Endothelial cell of umbilical vein (primary cell): Measurements from ENCODE around the gene UBE2Q1. TPM values are rescaled to one million over a fixed set of nuclear protein-coding genes. Genes with fewer than 3 reads are reported as not detected.

Source experiments
- BruUV-seq: library from RNA; stranded (reverse); fragments of 400-500 nt; replicated peaks from 2 replicates; lab custom pipeline; 2021; lab: Mats Ljungman, UMichigan
- CTCF ChIA-PET: fragments of 300-600, 350-600 bp; sonication (Branson Sonifier 250); formaldehyde crosslinking; loops from one replicate; lab custom pipeline; 2021; ENCODE audit warnings: antibody characterized with exemption, inconsistent platforms; lab: Charles Lee
- POLR2A ChIA-PET: fragments of 300-600, 350-600 bp; sonication (Branson Sonifier 250); formaldehyde crosslinking; loops from one replicate; lab custom pipeline; 2021; ENCODE audit warnings: antibody characterized with exemption, inconsistent platforms; lab: Charles Lee
- DNase-seq: peaks from one replicate; pipeline ENCODE4 v3.0.0-alpha.2; 2011; ENCODE audit warnings: low read depth, low spot score
- FAIRE-seq: peaks from 2 replicates; lab custom pipeline; 2011; peaks lifted over from hg19 to GRCh38; lab: Jason Lieb, UNC
- H2AFZ ChIP-seq: 2 replicates; pipeline ENCODE4 v1.6.0; 2012; ENCODE audit warnings: low read depth, low read length, control low read depth, inconsistent platforms
- H3K27ac ChIP-seq: 2 replicates; pipeline ENCODE4 v1.5.1; 2011; ENCODE audit warnings: low read depth, mild to moderate bottlenecking, control low read depth, low read length, moderate library complexity; ENCODE audit not compliant: insufficient read depth
- H3K27me3 ChIP-seq, 2 experiments: 2 replicates each; pipeline versions ENCODE4 v1.6.0 to v1.6.1; 2011; ENCODE audit warnings: low read length in 2 of 2, mixed read lengths in 1 of 2; ENCODE audit not compliant: control insufficient read depth in 2 of 2, insufficient read depth in 2 of 2
- H3K36me3 ChIP-seq, 2 experiments: 2 replicates in 1 of 2; 3 replicates in 1 of 2; pipeline ENCODE4 v1.5.1; 2011; ENCODE audit warnings: low read length in 2 of 2, mild to moderate bottlenecking in 1 of 2, moderate library complexity in 1 of 2; ENCODE audit not compliant: control insufficient read depth in 2 of 2, insufficient read depth in 2 of 2; ENCODE audit errors: extremely low read depth in 1 of 2
- H3K4me1 ChIP-seq: 3 replicates; pipeline ENCODE4 v1.5.1; 2011; ENCODE audit warnings: mild to moderate bottlenecking, low read length; ENCODE audit not compliant: control insufficient read depth, insufficient read depth; ENCODE audit errors: extremely low read depth
- H3K4me2 ChIP-seq: 2 replicates; pipeline ENCODE4 v1.6.1; 2011; ENCODE audit warnings: low read length, control low read depth, mixed read lengths; ENCODE audit not compliant: insufficient read depth
- H3K4me3 ChIP-seq, 3 experiments: fragments of 200-600 bp in 1 of 3; sonication (generic), shearing (Covaris generic) in 1 of 3; replicated peaks in 1 of 3; 2 replicates each; pipeline ENCODE4 v1.5.1; 2011 to 2016; ENCODE audit warnings: control low read depth in 3 of 3, low read length in 3 of 3, mild to moderate bottlenecking in 2 of 3, inconsistent platforms in 1 of 3, low read depth in 1 of 3, moderate library complexity in 1 of 3; ENCODE audit not compliant: insufficient read depth in 1 of 3
- H3K79me2 ChIP-seq: 2 replicates; pipeline ENCODE4 v1.6.0; 2012; ENCODE audit warnings: low read length, inconsistent platforms; ENCODE audit not compliant: control insufficient read depth, insufficient read depth
- H3K9ac ChIP-seq: replicated peaks from 2 replicates; pipeline ENCODE3; 2011; ENCODE audit warnings: low read length, control low read depth; ENCODE audit not compliant: insufficient read depth; ENCODE audit errors: extremely low read depth
- H3K9me1 ChIP-seq: replicated peaks from 3 replicates; pipeline ENCODE4 v1.6.0; 2011; ENCODE audit warnings: mild to moderate bottlenecking, low read length; ENCODE audit not compliant: control insufficient read depth, insufficient read depth; ENCODE audit errors: extremely low read depth
- H3K9me3 ChIP-seq: replicated peaks from 2 replicates; pipeline ENCODE4 v1.5.1; 2012; ENCODE audit warnings: low read length, inconsistent platforms; ENCODE audit not compliant: control insufficient read depth, insufficient read depth
- H4K20me1 ChIP-seq: replicated peaks from 2 replicates; pipeline ENCODE3; 2011; ENCODE audit warnings: mild to moderate bottlenecking, low read length; ENCODE audit not compliant: control insufficient read depth, insufficient read depth; ENCODE audit errors: extremely low read depth
- CTCF ChIP-seq, 2 donors: IDR thresholded peaks; 1 replicate in 1 of 2; 2 replicates in 1 of 2; pipeline ENCODE4 v1.5.1; 2011; ENCODE audit warnings: low read length in 2 of 2, mild to moderate bottlenecking in 2 of 2, moderate library complexity in 2 of 2, control low read depth in 1 of 2, inconsistent platforms in 1 of 2, low read depth in 1 of 2; ENCODE audit not compliant: insufficient read depth in 1 of 2; ENCODE audit errors: extremely low read depth in 1 of 2
- EZH2 ChIP-seq: IDR thresholded peaks from 2 replicates; pipeline ENCODE4 v1.6.1; 2012; ENCODE audit warnings: borderline replicate concordance, low read depth, mild to moderate bottlenecking, moderate library complexity, low read length, inconsistent platforms; ENCODE audit not compliant: severe bottlenecking
- FOS ChIP-seq: IDR thresholded peaks from 2 replicates; pipeline ENCODE4 v1.6.1; 2011; ENCODE audit warnings: mild to moderate bottlenecking, low read length, moderate library complexity, borderline replicate concordance; ENCODE audit not compliant: insufficient read depth
- GATA2 ChIP-seq: IDR thresholded peaks from 2 replicates; pipeline ENCODE4 v1.7.0; 2011; ENCODE audit warnings: low read depth, mild to moderate bottlenecking, moderate library complexity, mixed read lengths, low read length; ENCODE audit not compliant: insufficient read length, insufficient read depth
- JUN ChIP-seq: IDR thresholded peaks from 2 replicates; pipeline ENCODE4 v1.6.1; 2011; ENCODE audit warnings: borderline replicate concordance, low read depth; ENCODE audit not compliant: insufficient read length, insufficient read depth
- MAX ChIP-seq: IDR thresholded peaks from 2 replicates; pipeline ENCODE4 v1.6.1; 2011; ENCODE audit not compliant: insufficient read depth, insufficient read length
- MYC ChIP-seq: IDR thresholded peaks from one replicate; pipeline ENCODE4 v1.6.1; 2011; ENCODE audit warnings: mild to moderate bottlenecking, low read depth, low read length
- POLR2A ChIP-seq: IDR thresholded peaks from 2 replicates; pipeline ENCODE4 v1.6.1; 2012; ENCODE audit warnings: low read depth, mild to moderate bottlenecking, control low read depth, low read length
- POLR2AphosphoS5 ChIP-seq: IDR thresholded peaks from 2 replicates; pipeline ENCODE4 v1.6.1; 2012; ENCODE audit warnings: low read depth, mild to moderate bottlenecking, control low read depth, low read length, moderate library complexity; ENCODE audit not compliant: insufficient read depth
- dilution Hi-C: fragments of 300-500 bp; cut with MboI; formaldehyde crosslinking; loops from one replicate; pipeline ENCODE4 v1.15.0; 2019; ENCODE audit warnings: low sequenced_read_pairs; ENCODE audit not compliant: extremely low pct_ligation_motif_present
- intact Hi-C: fragments of 100-400 bp; cut with micrococcal nuclease; formaldehyde crosslinking; loops from one replicate; pipeline ENCODE4 v1.10.0; 2022
- polyA plus RNA-seq, 4 experiments: library from polyadenylated mRNA; depleted of rRNA in 3 of 4; stranded (reverse) in 3 of 4; unstranded in 1 of 4; fragments of >200 nt; gene quantifications; 2 replicates each; pipeline versions ENCODE4 v1.2.1 to v1.2.3, GENCODE V29; 2011 to 2012; ENCODE audit warnings: missing spikeins in 1 of 4
- total RNA-seq: library from RNA; stranded (reverse); gene quantifications from 2 replicates; pipeline ENCODE4 v1.2.3, GENCODE V29; 2021

Gene UBE2Q1
- total and polyA plus RNA-seq, 2 donors (not counting 3 experiments of a cell fraction or from before 2014, with no cell fraction given), result 16.5 to 85.4 TPM

DNA sequence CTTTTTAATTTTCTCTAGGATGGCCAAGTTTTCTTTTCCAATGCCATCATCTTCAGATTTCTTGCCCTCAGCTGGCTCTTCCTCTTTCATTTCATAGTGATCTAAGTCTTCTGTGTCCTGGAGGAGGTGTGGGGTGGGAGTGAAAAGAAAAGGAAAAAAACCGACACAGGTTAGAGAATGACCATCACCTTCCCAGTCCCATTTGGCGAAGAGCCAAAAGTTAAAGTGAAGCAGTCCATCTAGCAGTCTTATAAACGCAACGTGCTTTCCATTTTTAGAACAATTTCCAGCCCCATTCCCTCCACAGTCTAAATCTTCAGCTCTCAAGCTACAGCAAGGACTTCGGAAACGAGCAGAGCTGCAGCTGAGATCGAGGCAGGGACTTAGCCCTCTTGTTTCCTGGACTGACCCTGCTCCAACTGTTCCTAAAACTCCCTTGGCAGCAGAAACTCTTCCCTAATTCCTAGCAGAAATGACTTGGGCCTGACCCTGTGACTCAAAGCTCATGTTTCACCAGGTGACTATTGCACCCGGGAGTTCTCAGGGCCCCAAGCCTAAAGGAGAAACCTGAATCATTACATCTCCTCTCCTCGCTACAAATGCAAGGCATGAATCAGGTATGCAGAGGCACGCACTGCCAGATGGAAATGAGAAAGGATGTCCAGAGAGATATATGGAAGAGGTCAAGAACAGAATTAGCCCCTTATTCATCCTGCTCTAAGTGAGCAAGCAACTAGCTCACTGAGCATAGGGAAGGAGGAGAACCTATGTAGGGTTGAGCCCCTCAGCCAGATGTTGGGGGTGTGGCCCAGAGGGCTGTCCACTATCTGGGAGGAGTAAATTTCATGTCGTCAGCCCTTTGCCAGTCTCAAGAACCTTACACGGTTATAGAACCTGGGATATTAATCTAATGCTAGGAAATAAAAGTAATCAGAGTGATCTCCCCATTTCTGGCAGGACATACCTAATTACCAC is 5.1 kb downstream of the UBE2Q1 start:
- no peaks in the 10 kb centered on the region for H3K27me3 ChIP-seq
- H3K9ac ChIP-seq, result no peak overlapping the region
- no peaks in the 10 kb centered on the region for H3K9me1 ChIP-seq
- DNase-seq, result no peak
- TF ChIP-seq FOS (no peak), MYC (no peak), POLR2A (no peak), EZH2 (no peak), CTCF (IDR thresholded peaks at IDR 0.05; ENCODE audit: extremely low read depth in 1 of 2, insufficient read depth in 1 of 2, low read depth in 1 of 2, low read length in 2 of 2) (no peak), POLR2AphosphoS5 (no peak), GATA2 (no peak), MAX (no peak), JUN (no peak)
- H2AFZ ChIP-seq, result no peak overlapping the region
- no peaks in the 10 kb centered on the region for H3K9me3 ChIP-seq
- ChIA-PET CTCF (interaction anchor here (0.6 to 6.2 kb wide), 6 partner anchors 45 to 390 kb away, joined by 3 to 49 read pairs (median 3); no protein-coding TSS in a partner anchor), POLR2A (no interaction called here)
- no peaks in the 10 kb centered on the region for H4K20me1 ChIP-seq
- dilution Hi-C loops (no loop called here), intact Hi-C loops (no loop called here)
- H3K36me3 ChIP-seq, result peaks cover 46 to 59% of the 10 kb centered on the region in 2 experiments
- H3K79me2 ChIP-seq, result peaks cover 32% of the 10 kb centered on the region
- H3K4me2 ChIP-seq, result no peak overlapping the region
- H3K4me1 ChIP-seq, result peaks cover 20% of the 10 kb centered on the region
- no TSS peak for BruUV-seq
- no peak overlapping the region for H3K27ac ChIP-seq
- H3K4me3 ChIP-seq, result no peak overlapping the region
- FAIRE-seq, result no peak
